ENCODE results near the gene A1CF.
"Not testable (repeated sequence)": the region's sequence is repeated elsewhere in the genome, so short reads cannot be mapped to it uniquely, and the experiment has no call there.

A1CF gene

DNA sequence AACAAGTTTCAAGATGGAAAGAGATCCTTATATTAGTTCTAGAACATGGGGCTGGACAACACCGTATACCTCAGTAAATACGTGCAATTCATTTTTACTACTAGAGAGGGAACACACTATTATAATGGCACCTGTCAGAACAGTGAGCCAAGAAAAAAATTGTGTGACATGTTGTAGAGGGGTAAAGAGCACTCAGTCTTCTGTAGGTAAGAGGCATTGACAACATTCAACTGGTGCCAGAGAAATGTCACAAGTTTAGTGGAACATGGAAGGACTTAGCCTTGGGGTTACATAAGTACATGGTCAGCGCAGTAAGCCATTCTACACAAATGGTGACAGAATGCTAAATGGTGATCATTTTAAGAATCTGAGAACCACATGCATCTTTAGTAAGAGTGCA lies 113.4 kb downstream of the A1CF start:
- WGBS, 2 donors (ENCODE audit: extremely low coverage in 2 of 2, insufficient read length in 2 of 2, insufficient replicate concordance in 1 of 2): no CpG with 5 or more reads among the region's 3 CpGs
- not testable (repeated sequence) for H3K9ac ChIP-seq (ENCODE audit: low read depth, low read length, poor library complexity); H3K27ac ChIP-seq (replicated peaks; ENCODE audit: low read length); H2BK5ac ChIP-seq (ENCODE audit: low read length); H2BK120ac ChIP-seq (ENCODE audit: low read depth, low read length); H3K9me3 ChIP-seq (replicated peaks in 1 of 2; ENCODE audit: control insufficient read depth in 2 of 2, insufficient read depth in 1 of 2, low read depth in 1 of 2, low read length in 2 of 2); H4K8ac ChIP-seq (ENCODE audit: low read depth, low read length); H3K79me1 ChIP-seq (ENCODE audit: low read depth, low read length); H2AFZ ChIP-seq (ENCODE audit: low read length); H3K4me3 ChIP-seq (ENCODE audit: low read length in 2 of 2); H3K23ac ChIP-seq (ENCODE audit: low read depth, low read length, poor library complexity); H3K4ac ChIP-seq (ENCODE audit: low read length); H3K4me1 ChIP-seq (ENCODE audit: control insufficient read depth in 2 of 2, insufficient read depth in 1 of 2, low read depth in 1 of 2, low read length in 2 of 2); H3K36me3 ChIP-seq (replicated peaks in 1 of 2; ENCODE audit: control insufficient read depth in 2 of 2, insufficient read depth in 2 of 2, low read length in 2 of 2); H4K91ac ChIP-seq (ENCODE audit: low read depth, low read length, poor library complexity); H3K14ac ChIP-seq (ENCODE audit: low read length); DNase-seq (ENCODE audit: low spot score); H2AK5ac ChIP-seq (ENCODE audit: low read depth, low read length); H2BK12ac ChIP-seq (ENCODE audit: low read length); H3K27me3 ChIP-seq (ENCODE audit: control insufficient read depth in 3 of 3, insufficient read depth in 3 of 3, low read depth in 1 of 3, low read length in 3 of 3); H3K18ac ChIP-seq (ENCODE audit: low read length); H2BK15ac ChIP-seq (ENCODE audit: low read length); H3K4me2 ChIP-seq (ENCODE audit: insufficient read depth, low read length, poor library complexity, severe bottlenecking)

GRCh38 chr10:50766774-50767513 lies 118.5 kb downstream of the A1CF start:
- not testable (repeated sequence) for H2BK120ac ChIP-seq (ENCODE audit: low read depth, low read length); H3K4me1 ChIP-seq (ENCODE audit: control insufficient read depth in 2 of 2, insufficient read depth in 1 of 2, low read depth in 1 of 2, low read length in 2 of 2); H3K4ac ChIP-seq (ENCODE audit: low read length); H4K91ac ChIP-seq (ENCODE audit: low read depth, low read length, poor library complexity); H3K79me1 ChIP-seq (ENCODE audit: low read depth, low read length); H2BK15ac ChIP-seq (ENCODE audit: low read length); H2BK12ac ChIP-seq (ENCODE audit: low read length); H2AK5ac ChIP-seq (ENCODE audit: low read depth, low read length); H3K4me3 ChIP-seq (ENCODE audit: low read length in 2 of 2); H3K4me2 ChIP-seq (ENCODE audit: insufficient read depth, low read length, poor library complexity, severe bottlenecking); H4K8ac ChIP-seq (ENCODE audit: low read depth, low read length); H3K27me3 ChIP-seq (ENCODE audit: control insufficient read depth in 3 of 3, insufficient read depth in 3 of 3, low read depth in 1 of 3, low read length in 3 of 3); DNase-seq (ENCODE audit: low spot score); H3K18ac ChIP-seq (ENCODE audit: low read length); H3K9ac ChIP-seq (ENCODE audit: low read depth, low read length, poor library complexity); H3K14ac ChIP-seq (ENCODE audit: low read length); H2BK5ac ChIP-seq (ENCODE audit: low read length); H3K23ac ChIP-seq (ENCODE audit: low read depth, low read length, poor library complexity); H3K9me3 ChIP-seq (replicated peaks in 1 of 2; ENCODE audit: control insufficient read depth in 2 of 2, insufficient read depth in 1 of 2, low read depth in 1 of 2, low read length in 2 of 2); H2AFZ ChIP-seq (ENCODE audit: low read length); H3K27ac ChIP-seq (replicated peaks; ENCODE audit: low read length); H3K36me3 ChIP-seq (replicated peaks in 1 of 2; ENCODE audit: control insufficient read depth in 2 of 2, insufficient read depth in 2 of 2, low read length in 2 of 2)
- no CpG with 5 or more reads among the region's 5 CpGs for WGBS, 2 donors (ENCODE audit: extremely low coverage in 2 of 2, insufficient read length in 2 of 2, insufficient replicate concordance in 1 of 2)

Measured in neuronal stem cell (in vitro differentiated cells).